MCF 10A (cell line): ENCODE measurements around the gene TJP2. TPM values are rescaled to one million over a fixed set of nuclear protein-coding genes. Genes with fewer than 3 reads are reported as not detected.

Experiments used
- BruUV-seq: library from RNA; stranded (reverse); fragments of 400-500 nt; replicated peaks from 2 replicates; lab custom pipeline; 2021; lab: Mats Ljungman, UMichigan
- CTCF ChIA-PET: fragments of 300-600 bp; sonication (Branson Sonifier 250); formaldehyde crosslinking; extraction: SDS; loops from one replicate; lab custom pipeline; 2021; ENCODE audit warnings: antibody characterized with exemption, inconsistent platforms; lab: Yijun Ruan, JAX
- POLR2A ChIA-PET: fragments of 300-600, 350-650 bp; sonication (Branson Sonifier 250); formaldehyde crosslinking; extraction: SDS; loops from one replicate; lab custom pipeline; 2020; ENCODE audit warnings: antibody characterized with exemption, inconsistent platforms; lab: Yijun Ruan, JAX
- DNase-seq: peaks from one replicate; pipeline ENCODE4 v3.0.0-alpha.2; 2018; ENCODE audit not compliant: unreplicated experiment
- H3K27ac Mint-ChIP-seq: one replicate; pipeline ENCODE4 v1.8.0; 2022; ENCODE audit warnings: mild to moderate bottlenecking, low read depth, mixed read lengths; ENCODE audit not compliant: unreplicated experiment
- H3K27me3 Mint-ChIP-seq: one replicate; pipeline ENCODE4 v1.8.0; 2022; ENCODE audit warnings: mixed read lengths; ENCODE audit not compliant: insufficient read depth, unreplicated experiment
- H3K36me3 Mint-ChIP-seq: one replicate; pipeline ENCODE4 v1.8.0; 2022; ENCODE audit warnings: mild to moderate bottlenecking, moderate library complexity, mixed read lengths; ENCODE audit not compliant: insufficient read depth, unreplicated experiment
- H3K4me1 Mint-ChIP-seq: one replicate; pipeline ENCODE4 v1.8.0; 2022; ENCODE audit warnings: mixed read lengths; ENCODE audit not compliant: insufficient read depth, unreplicated experiment
- H3K4me3 Mint-ChIP-seq: one replicate; pipeline ENCODE4 v1.8.0; 2022; ENCODE audit warnings: mild to moderate bottlenecking, moderate library complexity, mixed read lengths; ENCODE audit not compliant: unreplicated experiment
- H3K9me3 Mint-ChIP-seq: one replicate; pipeline ENCODE4 v1.8.0; 2022; ENCODE audit warnings: mixed read lengths; ENCODE audit not compliant: unreplicated experiment
- CTCF ChIP-seq: fragments of 200-600 bp; IDR thresholded peaks from one replicate; pipeline ENCODE4 v1.8.0; 2022; ENCODE audit warnings: antibody characterized with exemption, mild to moderate bottlenecking; ENCODE audit not compliant: unreplicated experiment
- intact Hi-C: fragments of 100-400 bp; cut with micrococcal nuclease; formaldehyde crosslinking; loops from 2 replicates; pipeline ENCODE4 v1.14.1; 2022
- total RNA-seq: library from RNA; stranded (reverse); gene quantifications from 2 replicates; pipeline ENCODE4 v1.2.3, GENCODE V29; 2022

Gene TJP2
- total RNA-seq, 1 experiment from 2014 or later = 52.2 TPM

- Mint-ChIP-seq H3K9me3 (no peaks in the 10 kb centered on the region), H3K4me3 (no peak overlapping the region), H3K27ac (no peak overlapping the region), H3K27me3 (no peaks in the 10 kb centered on the region), H3K4me1 (no peaks in the 10 kb centered on the region), H3K36me3 (peaks cover 81% of the 10 kb centered on the region)
- ChIA-PET POLR2A (no interaction called here), CTCF (interaction anchor here (0.5 to 2.8 kb wide), 5 partner anchors 9 to 182 kb away, joined by 3 to 18 read pairs (median 3); no protein-coding TSS in a partner anchor)
- intact Hi-C loops = no loop called here
- no peak for TF ChIP-seq CTCF
- BruUV-seq = no TSS peak
- DNase-seq = no peak
These were observed 62.1 kb downstream of the TJP2 start for GRCh38 chr9:69236188-69236587.

- no TSS peak for BruUV-seq
- TF ChIP-seq CTCF = no peak
- intact Hi-C loops = no loop called here
- Mint-ChIP-seq H3K4me1 (no peaks in the 10 kb centered on the region), H3K36me3 (peaks cover 84% of the 10 kb centered on the region), H3K27me3 (no peaks in the 10 kb centered on the region), H3K4me3 (no peak overlapping the region), H3K9me3 (no peaks in the 10 kb centered on the region), H3K27ac (no peak overlapping the region)
- CTCF ChIA-PET = interaction anchor here (1.4 to 2.8 kb wide), 2 partner anchors 14 to 38 kb away, joined by 4 to 18 read pairs; no protein-coding TSS in a partner anchor
- POLR2A ChIA-PET = interaction anchor here (0.6 to 1.2 kb wide), 3 partner anchors 8 to 401 kb away, joined by 3 to 5 read pairs (median 4); no protein-coding TSS in a partner anchor
- DNase-seq = no peak
These were observed 63.7 kb downstream of the TJP2 start for GRCh38 chr9:69237702-69238295.

GRCh38 chr9:69243116-69243515, 69.0 kb downstream of the TJP2 start:
- no peak for TF ChIP-seq CTCF
- CTCF ChIA-PET = interaction anchor here (1.2 to 3.5 kb wide), 4 partner anchors 20 to 189 kb away, joined by 3 to 19 read pairs (median 4); no protein-coding TSS in a partner anchor

GRCh38 chr9:69246629-69247028, 72.6 kb downstream of the TJP2 start:
- H3K9me3 Mint-ChIP-seq = no peaks in the 10 kb centered on the region
- no peak for DNase-seq
- H3K4me1 Mint-ChIP-seq = no peaks in the 10 kb centered on the region
- H3K4me3 Mint-ChIP-seq = no peak overlapping the region
- BruUV-seq = no TSS peak
- POLR2A ChIA-PET = interaction anchor here (1.0 kb wide), 1 partner anchor 9 kb away, joined by 5 read pairs; no protein-coding TSS in a partner anchor
- CTCF ChIA-PET = interaction anchor here (0.6 to 1.1 kb wide), 3 partner anchors 110 to 204 kb away, joined by 3 to 4 read pairs (median 3); no protein-coding TSS in a partner anchor
- TF ChIP-seq CTCF = no peak
- H3K36me3 Mint-ChIP-seq = peaks cover 88% of the 10 kb centered on the region
- intact Hi-C loops = no loop called here
- no peak overlapping the region for H3K27ac Mint-ChIP-seq
- no peaks in the 10 kb centered on the region for H3K27me3 Mint-ChIP-seq

More at GRCh38 chr9:69243116-69243515, 69.0 kb downstream of the TJP2 start:
- POLR2A ChIA-PET = interaction anchor here (0.7 to 0.8 kb wide), 2 partner anchors 11 to 33 kb away, joined by 3 to 4 read pairs; no protein-coding TSS in a partner anchor
- Mint-ChIP-seq H3K4me3 (no peak overlapping the region), H3K9me3 (no peaks in the 10 kb centered on the region), H3K27me3 (no peaks in the 10 kb centered on the region), H3K4me1 (no peaks in the 10 kb centered on the region), H3K27ac (no peak overlapping the region), H3K36me3 (peaks cover 85% of the 10 kb centered on the region)
- BruUV-seq = no TSS peak
- DNase-seq = no peak
- intact Hi-C loops = no loop called here
